Measurements from ENCODE around the gene LZTS2.

Gene LZTS2

GRCh38 chr10:100982916-100983830 is 16.4 kb upstream of the LZTS2 start:
- FAIRE-seq (no peak), DNase-seq (ENCODE audit: insufficient read length, low spot score) (no peak)
- no peak for TF ChIP-seq POLR2A (IDR thresholded peaks at IDR 0.05; ENCODE audit: low read depth, low read length)

- FAIRE-seq, result no peak
These were observed 15.5 kb upstream of the LZTS2 start for GRCh38 chr10:100983868-100984671.

GRCh38 chr10:100984672-100985177 is 14.9 kb upstream of the LZTS2 start:
- DNase-seq (ENCODE audit: insufficient read length, low spot score) (no peak), FAIRE-seq (no peak)
- no peak for TF ChIP-seq POLR2A (IDR thresholded peaks at IDR 0.05; ENCODE audit: low read depth, low read length)

More at GRCh38 chr10:100983868-100984671, 15.5 kb upstream of the LZTS2 start:
- no peak for TF ChIP-seq POLR2A (IDR thresholded peaks at IDR 0.05; ENCODE audit: low read depth, low read length)
- no peak for DNase-seq (ENCODE audit: insufficient read length, low spot score)

- TF ChIP-seq POLR2A (IDR thresholded peaks at IDR 0.05; ENCODE audit: low read depth, low read length), result no peak
- no peak for DNase-seq (ENCODE audit: insufficient read length, low spot score)
- FAIRE-seq, result no peak
These were observed 14.3 kb upstream of the LZTS2 start for GRCh38 chr10:100985336-100985735.

GRCh38 chr10:100986623-100986951 is 13.0 kb upstream of the LZTS2 start:
- TF ChIP-seq POLR2A (IDR thresholded peaks at IDR 0.05; ENCODE audit: low read depth, low read length), result no peak
- no peak for FAIRE-seq
- DNase-seq (ENCODE audit: insufficient read length, low spot score), result no peak

- peak; percentile 57 for TF ChIP-seq POLR2A (IDR thresholded peaks at IDR 0.05; ENCODE audit: low read depth, low read length)
- peak; percentile 81 for DNase-seq (ENCODE audit: insufficient read length, low spot score)
- FAIRE-seq, result no peak
These were observed 12.5 kb upstream of the LZTS2 start, which contains the start of the genes MRPL43 and TWNK for GRCh38 chr10:100986952-100987684. TSS of gene MRPL43 (minus strand) at chr10:100987497. CDS start at chr10:100987443, 54 bp downstream. TSS of gene TWNK (plus strand) at chr10:100987543. CDS start at chr10:100988211, 668 bp downstream.

GRCh38 chr10:100987685-100988049 is 11.9 kb upstream of the LZTS2 start:
- FAIRE-seq (no peak), DNase-seq (ENCODE audit: insufficient read length, low spot score) (no peak)
- no peak for TF ChIP-seq POLR2A (IDR thresholded peaks at IDR 0.05; ENCODE audit: low read depth, low read length)

GRCh38 chr10:100988166-100988565 is 11.4 kb upstream of the LZTS2 start:
- TF ChIP-seq POLR2A (IDR thresholded peaks at IDR 0.05; ENCODE audit: low read depth, low read length), result no peak
- no peak for FAIRE-seq
- no peak for DNase-seq (ENCODE audit: insufficient read length, low spot score)

GRCh38 chr10:100989088-100989487 is 10.5 kb upstream of the LZTS2 start:
- TF ChIP-seq POLR2A (IDR thresholded peaks at IDR 0.05; ENCODE audit: low read depth, low read length), result no peak
- no peak for FAIRE-seq

GRCh38 chr10:100993986-100994708 is 5.5 kb upstream of the LZTS2 start:
- DNase-seq (ENCODE audit: insufficient read length, low spot score) (no peak), FAIRE-seq (no peak)
- TF ChIP-seq POLR2A (IDR thresholded peaks at IDR 0.05; ENCODE audit: low read depth, low read length), result no peak

More at GRCh38 chr10:100989088-100989487, 10.5 kb upstream of the LZTS2 start:
- no peak for DNase-seq (ENCODE audit: insufficient read length, low spot score)

GRCh38 chr10:100995181-100995580 is 4.4 kb upstream of the LZTS2 start:
- FAIRE-seq, result no peak
- no peak for TF ChIP-seq POLR2A (IDR thresholded peaks at IDR 0.05; ENCODE audit: low read depth, low read length)
- no peak for DNase-seq (ENCODE audit: insufficient read length, low spot score)

- DNase-seq (ENCODE audit: insufficient read length, low spot score) (no peak), FAIRE-seq (no peak)
- TF ChIP-seq POLR2A (IDR thresholded peaks at IDR 0.05; ENCODE audit: low read depth, low read length), result no peak
These were observed 2.8 kb upstream of the LZTS2 start for GRCh38 chr10:100996678-100997359.

Data from H54 (cell line).